Uterus (tissue), 2 donors: ENCODE results near the gene DENND1A.

ENCODE experiments used
- CTCF ChIP-seq, 4 experiments: fragments of 200-600 bp in 2 of 4; fragments of 450-650 bp in 2 of 4; sonication (generic) in 2 of 4; IDR thresholded peaks; one replicate each; pipeline ENCODE4 v1.5.1; 2016 to 2019; ENCODE audit warnings: antibody characterized with exemption in 4 of 4, mild to moderate bottlenecking in 2 of 4, moderate library complexity in 1 of 4
- POLR2A ChIP-seq, 2 donors: fragments of 450-650 bp; IDR thresholded peaks; one replicate each; pipeline ENCODE4 v1.6.1; 2016; ENCODE audit warnings: antibody characterized with exemption in 2 of 2, mild to moderate bottlenecking in 1 of 2, moderate library complexity in 1 of 2

- TF ChIP-seq CTCF (IDR thresholded peaks at IDR 0.05): no peak
- TF ChIP-seq POLR2A (IDR thresholded peaks at IDR 0.05): no peak
Measured at GRCh38 chr9:123437201-123437600, 492.7 kb downstream of the DENND1A start.
